GM12864 (cell line): ENCODE data around the gene EPB41L3.

Experiments
- DNase-seq: peaks from one replicate; pipeline ENCODE4 v3.0.0-alpha.2; 2011; ENCODE audit warnings: low read depth
- H3K4me3 ChIP-seq: 2 replicates; pipeline ENCODE4 v1.5.1; 2011; ENCODE audit warnings: mild to moderate bottlenecking, low read depth, low read length, control low read depth
- CTCF ChIP-seq: IDR thresholded peaks from 2 replicates; pipeline ENCODE4 v1.5.1; 2011; ENCODE audit warnings: low read depth, mild to moderate bottlenecking, moderate library complexity, low read length, control low read depth, inconsistent platforms; ENCODE audit errors: missing control alignments

EPB41L3 gene

GRCh38 chr18:5546660-5547059, 2.9 kb upstream of the EPB41L3 start:
- no peak for DNase-seq
- H3K4me3 ChIP-seq = no peak overlapping the region
- TF ChIP-seq CTCF = no peak

DNA sequence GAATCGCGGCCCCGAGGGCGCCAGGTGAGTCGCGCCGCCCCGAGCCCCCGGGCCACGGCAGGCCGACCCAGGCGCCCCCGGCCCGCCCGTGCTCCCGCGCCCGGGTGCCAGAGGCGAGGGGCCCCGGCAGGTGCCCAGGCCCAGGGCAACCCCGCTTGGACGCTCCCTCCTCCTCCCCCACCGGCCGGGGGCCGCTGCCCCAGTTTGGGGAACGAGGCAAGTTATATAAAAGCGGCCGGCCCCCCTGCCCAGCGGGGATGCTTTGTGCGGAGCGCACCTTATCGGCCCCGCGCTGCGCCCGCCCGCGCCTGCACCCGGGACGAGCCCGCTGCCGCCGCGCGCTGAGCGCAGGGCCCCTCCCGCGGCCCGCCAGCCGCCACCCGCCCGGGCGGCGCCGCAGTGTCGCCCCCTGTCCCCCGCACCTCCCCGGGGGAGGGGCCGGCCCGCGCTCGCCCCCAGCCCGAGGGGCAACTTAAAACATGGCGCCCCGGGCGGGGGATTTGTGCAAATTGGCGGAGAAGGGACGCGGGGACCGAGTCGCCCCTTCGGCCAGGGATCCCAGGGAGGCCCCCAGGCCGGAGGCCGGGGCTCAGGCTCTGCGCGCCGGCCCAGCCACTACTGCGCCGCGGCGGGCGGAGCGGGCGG, 639 bp downstream of the EPB41L3 start:
- H3K4me3 ChIP-seq = no peak overlapping the region
- no peak for DNase-seq

GRCh38 chr18:5542515-5543035, 1.2 kb downstream of the EPB41L3 start:
- no peak for DNase-seq
- TF ChIP-seq CTCF = no peak
- H3K4me3 ChIP-seq = no peak overlapping the region

More for the DNA sequence above, 639 bp downstream of the EPB41L3 start:
- no peak for TF ChIP-seq CTCF

- no peak for TF ChIP-seq CTCF
- no peak overlapping the region for H3K4me3 ChIP-seq
- DNase-seq = no peak
Measured at GRCh38 chr18:5541644-5542043, 2.2 kb downstream of the EPB41L3 start.

GRCh38 chr18:5539391-5539790, 4.4 kb downstream of the EPB41L3 start:
- no peak overlapping the region for H3K4me3 ChIP-seq
- no peak for TF ChIP-seq CTCF
- DNase-seq = no peak

DNA sequence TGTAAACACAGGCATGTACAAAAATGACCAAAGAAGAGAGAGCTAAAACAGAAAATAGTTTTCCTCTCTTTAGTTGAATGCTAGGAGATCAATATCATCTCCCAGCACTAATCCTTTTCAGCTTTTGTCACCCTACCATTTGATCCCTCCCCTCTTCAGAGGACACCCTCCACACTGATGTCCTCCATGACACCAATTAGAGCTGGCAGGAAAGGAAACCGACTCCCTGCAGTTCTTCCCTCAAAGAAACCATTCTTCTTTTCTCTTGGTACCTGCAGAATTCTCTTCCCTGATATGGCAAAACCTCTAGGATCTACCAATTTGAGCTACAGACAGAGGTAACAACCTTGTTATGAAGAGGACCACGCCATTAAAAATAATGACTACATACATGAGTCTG, 5.3 kb downstream of the EPB41L3 start:
- no peak for TF ChIP-seq CTCF
- DNase-seq = no peak
- H3K4me3 ChIP-seq = no peak overlapping the region

DNA sequence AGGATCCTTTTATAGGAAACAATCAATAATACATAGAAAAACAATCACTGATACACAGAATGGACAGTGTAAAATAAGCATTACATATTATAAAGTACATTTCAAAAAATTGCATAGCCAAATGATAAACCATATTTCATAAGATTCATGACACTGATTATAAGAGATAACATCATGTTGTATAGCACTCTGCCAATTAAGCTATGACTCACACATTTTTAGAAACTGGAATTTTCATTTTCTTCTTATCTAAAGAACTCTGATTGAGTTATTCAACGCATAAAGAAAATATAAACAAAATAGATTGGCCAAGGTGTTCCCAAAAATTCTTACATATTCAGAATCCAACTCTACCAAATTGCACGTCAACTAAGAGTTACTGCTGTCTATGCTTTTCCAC, 5.9 kb downstream of the EPB41L3 start:
- H3K4me3 ChIP-seq = no peak overlapping the region
- DNase-seq = no peak
- TF ChIP-seq CTCF = no peak
